Measurements from ENCODE around the gene PCDHA5.
"Not testable (repeated sequence)": the region's sequence is repeated elsewhere in the genome, so short reads cannot be mapped to it uniquely, and the experiment has no call there.

Gene PCDHA5

DNA sequence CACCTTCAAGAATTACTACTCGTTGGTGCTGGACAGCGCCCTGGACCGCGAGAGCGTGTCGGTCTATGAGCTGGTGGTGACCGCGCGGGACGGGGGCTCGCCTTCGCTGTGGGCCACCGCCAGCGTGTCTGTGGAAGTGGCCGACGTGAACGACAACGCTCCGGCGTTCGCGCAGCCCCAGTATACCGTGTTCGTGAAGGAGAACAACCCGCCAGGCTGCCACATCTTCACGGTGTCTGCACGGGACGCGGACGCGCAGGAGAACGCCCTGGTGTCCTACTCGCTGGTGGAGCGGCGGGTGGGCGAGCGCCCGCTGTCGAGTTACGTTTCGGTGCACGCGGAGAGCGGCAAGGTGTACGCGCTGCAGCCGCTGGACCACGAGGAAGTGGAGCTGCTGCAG lies 1.6 kb downstream of the PCDHA5 start:
- in situ Hi-C loops (cut with MboI; ENCODE audit: low sequenced_read_pairs), result not testable (repeated sequence)

DNA sequence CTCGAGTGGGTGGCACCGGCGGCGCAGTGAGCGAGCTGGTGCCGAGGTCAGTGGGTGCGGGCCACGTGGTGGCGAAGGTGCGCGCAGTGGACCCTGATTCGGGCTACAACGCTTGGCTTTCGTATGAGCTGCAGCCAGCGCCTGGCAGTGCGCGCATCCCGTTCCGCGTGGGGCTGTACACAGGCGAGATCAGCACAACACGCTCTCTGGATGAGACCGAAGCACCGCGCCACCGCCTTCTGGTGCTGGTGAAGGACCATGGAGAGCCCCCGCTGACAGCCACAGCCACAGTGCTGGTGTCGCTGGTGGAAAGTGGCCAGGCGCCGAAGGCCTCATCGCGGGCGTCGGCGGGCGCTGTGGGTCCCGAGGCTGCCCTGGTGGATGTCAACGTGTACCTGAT lies 2.1 kb downstream of the PCDHA5 start:
- in situ Hi-C loops (cut with MboI; ENCODE audit: low sequenced_read_pairs), result no loop called here

DNA sequence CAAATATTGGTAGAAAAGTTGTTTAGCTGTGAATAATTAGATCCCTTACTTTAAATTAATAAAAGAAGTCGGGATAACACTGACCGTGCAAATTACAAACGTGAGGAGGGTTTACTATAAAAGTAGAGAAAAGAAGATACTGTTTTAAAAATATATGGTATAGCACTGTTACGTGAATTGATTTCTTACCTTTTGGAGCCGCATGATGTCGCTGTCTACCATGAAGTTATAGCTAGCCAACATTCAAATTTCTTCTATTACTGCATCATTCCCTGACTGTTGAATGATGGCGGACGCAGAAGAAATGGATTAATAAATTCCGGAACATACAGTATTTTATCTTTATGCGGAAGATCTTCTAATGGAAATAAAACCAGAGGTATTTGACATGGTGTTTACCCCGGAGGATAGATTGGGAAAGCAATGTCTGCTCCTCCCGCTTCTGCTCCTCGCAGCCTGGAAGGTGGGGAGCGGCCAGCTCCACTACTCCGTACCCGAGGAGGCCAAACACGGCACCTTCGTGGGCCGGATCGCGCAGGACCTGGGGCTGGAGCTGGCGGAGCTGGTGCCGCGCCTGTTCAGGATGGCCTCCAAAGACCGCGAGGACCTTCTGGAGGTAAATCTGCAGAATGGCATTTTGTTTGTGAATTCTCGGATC lies 6.4 kb downstream of the PCDHA5 start, which contains the start of gene PCDHA6:
TSS of gene PCDHA6 (plus strand) at position 257 of the 658 bp plus-strand sequence. CDS start at position 389, 132 bp downstream.
- in situ Hi-C loops (cut with MboI; ENCODE audit: low sequenced_read_pairs), result no loop called here

DNA sequence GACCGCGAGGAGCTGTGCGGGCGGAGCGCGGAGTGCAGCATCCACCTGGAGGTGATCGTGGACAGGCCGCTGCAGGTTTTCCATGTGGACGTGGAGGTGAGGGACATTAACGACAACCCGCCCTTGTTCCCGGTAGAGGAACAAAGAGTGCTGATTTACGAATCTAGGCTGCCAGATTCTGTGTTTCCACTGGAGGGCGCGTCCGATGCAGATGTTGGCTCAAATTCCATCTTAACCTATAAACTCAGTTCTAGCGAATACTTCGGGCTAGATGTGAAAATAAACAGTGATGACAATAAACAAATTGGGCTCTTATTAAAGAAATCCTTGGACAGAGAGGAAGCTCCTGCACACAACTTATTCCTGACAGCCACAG lies 6.9 kb downstream of the PCDHA5 start:
- in situ Hi-C loops (cut with MboI; ENCODE audit: low sequenced_read_pairs), result no loop called here

DNA sequence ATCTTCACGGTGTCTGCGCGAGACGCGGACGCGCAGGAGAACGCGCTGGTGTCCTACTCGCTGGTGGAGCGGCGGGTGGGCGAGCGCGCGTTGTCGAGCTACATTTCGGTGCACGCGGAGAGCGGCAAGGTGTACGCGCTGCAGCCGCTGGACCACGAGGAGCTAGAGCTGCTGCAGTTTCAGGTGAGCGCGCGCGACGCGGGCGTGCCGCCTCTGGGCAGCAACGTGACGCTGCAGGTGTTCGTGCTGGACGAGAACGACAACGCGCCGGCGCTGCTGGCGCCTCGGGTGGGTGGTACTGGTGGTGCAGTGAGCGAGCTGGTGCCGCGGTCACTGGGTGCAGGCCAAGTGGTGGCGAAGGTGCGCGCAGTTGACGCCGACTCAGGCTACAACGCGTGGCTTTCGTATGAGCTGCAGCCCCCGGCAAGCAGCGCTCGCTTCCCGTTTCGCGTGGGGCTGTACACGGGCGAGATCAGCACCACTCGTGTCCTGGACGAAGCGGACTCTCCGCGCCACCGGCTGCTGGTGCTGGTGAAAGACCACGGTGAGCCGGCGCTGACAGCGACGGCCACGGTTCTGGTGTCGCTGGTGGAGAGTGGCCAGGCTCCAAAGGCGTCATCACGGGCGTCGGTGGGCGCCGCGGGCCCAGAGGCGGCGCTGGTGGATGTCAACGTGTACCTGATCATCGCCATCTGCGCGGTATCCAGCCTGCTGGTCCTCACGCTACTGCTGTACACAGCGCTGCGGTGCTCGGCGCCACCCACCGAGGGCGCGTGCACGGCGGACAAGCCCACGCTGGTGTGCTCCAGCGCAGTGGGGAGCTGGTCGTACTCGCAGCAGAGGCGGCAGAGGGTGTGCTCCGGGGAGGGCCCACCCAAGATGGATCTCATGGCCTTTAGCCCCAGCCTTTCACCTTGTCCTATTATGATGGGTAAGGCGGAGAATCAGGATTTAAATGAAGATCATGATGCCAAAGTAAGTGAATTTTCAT lies 8.4 kb downstream of the PCDHA5 start:
- in situ Hi-C loops (cut with MboI; ENCODE audit: low sequenced_read_pairs), result not testable (repeated sequence)

DNA sequence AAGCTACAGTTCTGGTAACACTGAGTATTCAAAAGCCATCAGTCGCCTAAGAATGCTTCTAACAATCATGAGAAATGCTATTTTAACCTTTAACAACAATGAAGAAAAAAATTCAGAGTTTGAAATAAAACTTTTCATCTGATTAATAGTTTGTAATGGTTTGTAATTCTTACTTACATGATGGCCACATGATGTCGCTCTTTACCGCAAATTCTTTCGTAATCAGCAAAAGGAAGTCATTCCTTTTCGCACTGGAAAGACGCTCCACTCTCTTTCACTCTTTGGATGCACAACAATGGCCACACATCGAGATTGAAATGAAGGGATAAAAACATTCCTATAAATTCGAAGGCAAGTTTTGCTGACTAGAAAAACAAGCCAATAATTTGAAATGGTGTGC lies 12.6 kb downstream of the PCDHA5 start, which contains the start of gene PCDHA7:
TSS of gene PCDHA7 (plus strand) at position 277 of the 400 bp plus-strand sequence. CDS start at position 392, 115 bp downstream.
- in situ Hi-C loops (cut with MboI; ENCODE audit: low sequenced_read_pairs), result no loop called here

DNA sequence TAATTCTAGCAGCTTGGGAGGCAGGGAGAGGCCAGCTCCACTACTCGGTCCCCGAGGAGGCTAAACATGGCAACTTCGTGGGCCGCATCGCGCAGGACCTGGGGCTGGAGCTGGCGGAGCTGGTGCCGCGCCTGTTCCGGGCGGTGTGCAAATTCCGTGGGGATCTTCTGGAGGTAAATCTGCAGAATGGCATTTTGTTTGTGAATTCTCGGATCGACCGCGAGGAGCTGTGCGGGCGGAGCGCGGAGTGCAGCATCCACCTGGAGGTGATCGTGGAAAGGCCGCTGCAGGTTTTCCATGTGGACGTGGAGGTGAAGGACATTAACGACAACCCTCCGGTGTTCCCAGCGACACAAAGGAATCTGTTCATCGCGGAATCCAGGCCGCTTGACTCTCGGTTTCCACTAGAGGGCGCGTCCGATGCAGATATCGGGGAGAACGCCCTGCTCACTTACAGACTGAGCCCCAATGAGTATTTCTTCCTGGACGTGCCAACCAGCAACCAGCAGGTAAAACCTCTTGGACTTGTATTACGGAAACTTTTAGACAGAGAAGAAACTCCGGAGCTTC lies 13.1 kb downstream of the PCDHA5 start:
- in situ Hi-C loops (cut with MboI; ENCODE audit: low sequenced_read_pairs), result not testable (repeated sequence)

DNA sequence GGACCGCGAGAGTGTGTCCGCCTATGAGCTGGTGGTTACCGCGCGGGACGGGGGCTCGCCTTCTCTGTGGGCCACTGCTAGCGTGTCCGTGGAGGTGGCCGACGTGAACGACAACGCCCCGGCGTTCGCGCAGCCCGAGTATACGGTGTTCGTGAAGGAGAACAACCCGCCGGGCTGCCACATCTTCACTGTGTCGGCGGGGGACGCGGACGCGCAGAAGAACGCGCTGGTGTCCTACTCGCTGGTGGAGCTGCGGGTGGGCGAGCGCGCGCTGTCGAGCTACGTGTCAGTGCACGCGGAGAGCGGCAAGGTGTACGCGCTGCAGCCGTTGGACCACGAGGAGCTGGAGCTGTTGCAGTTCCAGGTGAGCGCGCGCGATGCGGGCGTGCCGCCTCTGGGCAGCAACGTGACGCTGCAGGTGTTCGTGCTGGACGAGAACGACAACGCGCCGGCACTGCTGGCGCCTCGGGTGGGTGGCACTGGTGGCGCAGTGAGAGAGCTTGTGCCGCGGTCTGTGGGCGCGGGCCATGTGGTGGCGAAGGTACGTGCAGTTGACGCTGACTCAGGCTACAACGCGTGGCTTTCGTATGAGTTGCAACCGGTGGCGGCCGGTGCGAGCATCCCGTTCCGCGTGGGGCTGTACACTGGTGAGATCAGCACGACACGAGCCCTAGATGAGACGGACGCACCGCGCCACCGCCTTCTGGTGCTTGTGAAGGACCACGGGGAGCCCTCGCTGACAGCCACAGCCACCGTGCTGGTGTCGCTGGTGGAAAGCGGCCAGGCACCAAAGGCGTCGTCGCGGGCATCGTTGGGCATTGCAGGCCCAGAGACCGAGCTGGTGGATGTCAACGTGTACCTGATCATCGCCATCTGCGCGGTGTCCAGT lies 14.5 kb downstream of the PCDHA5 start:
- in situ Hi-C loops (cut with MboI; ENCODE audit: low sequenced_read_pairs), result no loop called here

DNA sequence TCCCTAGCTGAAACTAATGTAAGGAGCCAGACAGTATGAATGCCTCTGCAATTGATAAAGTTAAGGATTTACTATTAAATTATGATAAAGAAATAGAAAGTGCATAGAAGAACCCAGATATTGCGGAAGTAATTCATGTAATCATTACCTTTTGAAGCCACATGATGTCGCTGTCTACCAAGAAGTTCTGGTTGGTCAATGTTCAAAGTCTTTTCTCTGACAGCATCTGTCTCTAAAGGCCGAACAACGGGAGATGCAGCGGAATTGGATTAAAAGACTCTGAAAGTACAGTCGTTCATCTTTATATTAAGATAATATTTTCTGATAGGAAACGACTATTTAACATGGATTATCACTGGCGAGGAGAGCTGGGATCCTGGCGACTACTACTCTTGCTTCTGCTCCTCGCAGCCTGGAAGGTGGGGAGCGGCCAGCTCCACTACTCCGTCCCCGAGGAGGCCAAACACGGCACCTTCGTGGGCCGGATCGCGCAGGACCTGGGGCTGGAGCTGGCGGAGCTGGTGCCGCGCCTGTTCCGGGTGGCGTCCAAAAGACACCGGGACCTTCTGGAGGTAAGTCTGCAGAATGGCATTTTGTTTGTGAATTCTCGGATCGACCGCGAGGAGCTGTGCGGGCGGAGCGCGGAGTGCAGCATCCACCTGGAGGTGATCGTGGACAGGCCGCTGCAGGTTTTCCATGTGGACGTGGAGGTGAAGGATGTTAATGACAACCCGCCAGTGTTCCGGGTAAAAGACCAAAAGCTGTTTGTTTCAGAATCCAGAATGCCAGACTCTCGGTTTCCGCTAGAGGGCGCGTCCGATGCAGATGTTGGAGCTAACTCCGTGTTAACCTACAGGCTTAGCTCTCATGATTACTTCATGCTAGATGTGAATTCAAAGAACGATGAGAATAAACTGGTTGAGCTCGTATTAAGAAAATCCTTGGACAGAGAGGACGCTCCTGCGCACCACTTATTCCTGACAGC lies 19.9 kb downstream of the PCDHA5 start, which contains the start of gene PCDHA8:
TSS of gene PCDHA8 (plus strand) at position 210 of the 985 bp plus-strand sequence. CDS start at position 345, 135 bp downstream.
- in situ Hi-C loops (cut with MboI; ENCODE audit: low sequenced_read_pairs), result no loop called here

DNA sequence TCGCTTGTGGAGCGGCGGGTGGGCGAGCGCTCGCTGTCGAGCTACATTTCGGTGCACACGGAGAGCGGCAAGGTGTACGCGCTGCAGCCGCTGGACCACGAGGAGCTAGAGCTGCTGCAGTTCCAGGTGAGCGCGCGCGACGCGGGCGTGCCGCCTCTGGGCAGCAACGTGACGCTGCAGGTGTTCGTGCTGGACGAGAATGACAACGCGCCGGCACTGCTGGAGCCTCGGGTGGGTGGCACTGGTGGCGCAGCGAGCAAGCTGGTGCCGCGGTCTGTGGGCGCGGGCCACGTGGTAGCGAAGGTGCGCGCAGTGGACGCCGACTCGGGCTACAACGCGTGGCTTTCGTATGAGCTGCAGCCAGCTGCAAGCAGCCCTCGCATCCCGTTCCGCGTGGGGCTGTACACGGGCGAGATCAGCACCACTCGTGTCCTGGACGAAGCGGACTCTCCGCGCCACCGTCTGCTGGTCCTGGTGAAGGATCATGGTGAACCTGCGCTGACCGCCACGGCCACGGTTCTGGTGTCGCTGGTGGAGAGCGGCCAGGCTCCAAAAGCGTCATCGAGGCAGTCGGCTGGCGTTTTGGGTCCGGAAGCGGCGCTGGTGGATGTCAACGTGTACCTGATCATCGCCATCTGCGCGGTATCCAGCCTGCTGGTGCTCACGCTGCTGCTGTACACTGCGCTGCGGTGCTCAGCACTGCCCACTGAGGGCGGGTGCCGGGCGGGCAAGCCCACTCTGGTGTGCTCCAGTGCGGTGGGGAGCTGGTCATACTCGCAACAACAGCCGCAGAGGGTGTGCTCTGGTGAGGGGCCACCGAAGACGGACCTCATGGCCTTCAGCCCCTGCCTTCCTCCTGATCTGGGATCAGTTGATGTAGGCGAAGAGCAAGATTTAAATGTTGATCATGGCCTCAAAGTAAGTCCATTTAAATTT lies 21.7 kb downstream of the PCDHA5 start:
- in situ Hi-C loops (cut with MboI; ENCODE audit: low sequenced_read_pairs), result no loop called here

DNA sequence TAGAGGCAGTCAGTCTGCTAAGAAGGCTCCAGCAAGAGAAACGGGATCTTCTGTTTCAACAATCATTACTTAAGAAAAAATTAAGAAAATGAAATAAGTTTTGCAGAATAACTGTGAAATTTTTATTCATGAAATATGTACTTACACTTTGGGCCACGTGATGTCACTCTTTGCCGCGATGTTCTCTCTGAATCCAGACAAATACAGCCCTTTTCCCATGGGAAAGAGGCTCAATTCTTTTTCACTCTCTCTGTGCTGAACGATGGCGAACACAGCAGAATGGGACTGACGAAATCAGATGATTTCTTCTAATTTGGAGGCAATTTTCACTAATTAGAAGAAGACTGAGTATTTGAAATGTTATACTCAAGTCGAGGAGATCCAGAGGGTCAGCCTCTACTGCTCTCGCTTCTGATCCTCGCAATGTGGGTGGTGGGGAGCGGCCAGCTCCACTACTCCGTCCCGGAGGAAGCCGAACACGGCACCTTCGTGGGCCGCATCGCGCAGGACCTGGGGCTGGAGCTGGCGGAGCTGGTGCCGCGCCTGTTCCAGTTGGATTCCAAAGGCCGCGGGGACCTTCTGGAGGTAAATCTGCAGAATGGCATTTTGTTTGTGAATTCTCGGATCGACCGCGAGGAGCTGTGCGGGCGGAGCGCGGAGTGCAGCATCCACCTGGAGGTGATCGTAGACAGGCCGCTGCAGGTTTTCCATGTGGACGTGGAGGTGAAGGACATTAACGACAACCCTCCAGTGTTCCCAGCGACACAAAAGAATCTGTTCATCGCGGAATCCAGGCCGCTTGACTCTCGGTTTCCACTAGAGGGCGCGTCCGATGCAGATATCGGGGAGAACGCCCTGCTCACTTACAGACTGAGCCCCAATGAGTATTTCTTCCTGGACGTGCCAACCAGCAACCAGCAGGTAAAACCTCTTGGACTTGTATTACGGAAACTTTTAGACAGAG lies 27.0 kb downstream of the PCDHA5 start, which contains the start of gene PCDHA9:
TSS of gene PCDHA9 (plus strand) at position 244 of the 964 bp plus-strand sequence. CDS start at position 358, 114 bp downstream.
- in situ Hi-C loops (cut with MboI; ENCODE audit: low sequenced_read_pairs), result not testable (repeated sequence)

DNA sequence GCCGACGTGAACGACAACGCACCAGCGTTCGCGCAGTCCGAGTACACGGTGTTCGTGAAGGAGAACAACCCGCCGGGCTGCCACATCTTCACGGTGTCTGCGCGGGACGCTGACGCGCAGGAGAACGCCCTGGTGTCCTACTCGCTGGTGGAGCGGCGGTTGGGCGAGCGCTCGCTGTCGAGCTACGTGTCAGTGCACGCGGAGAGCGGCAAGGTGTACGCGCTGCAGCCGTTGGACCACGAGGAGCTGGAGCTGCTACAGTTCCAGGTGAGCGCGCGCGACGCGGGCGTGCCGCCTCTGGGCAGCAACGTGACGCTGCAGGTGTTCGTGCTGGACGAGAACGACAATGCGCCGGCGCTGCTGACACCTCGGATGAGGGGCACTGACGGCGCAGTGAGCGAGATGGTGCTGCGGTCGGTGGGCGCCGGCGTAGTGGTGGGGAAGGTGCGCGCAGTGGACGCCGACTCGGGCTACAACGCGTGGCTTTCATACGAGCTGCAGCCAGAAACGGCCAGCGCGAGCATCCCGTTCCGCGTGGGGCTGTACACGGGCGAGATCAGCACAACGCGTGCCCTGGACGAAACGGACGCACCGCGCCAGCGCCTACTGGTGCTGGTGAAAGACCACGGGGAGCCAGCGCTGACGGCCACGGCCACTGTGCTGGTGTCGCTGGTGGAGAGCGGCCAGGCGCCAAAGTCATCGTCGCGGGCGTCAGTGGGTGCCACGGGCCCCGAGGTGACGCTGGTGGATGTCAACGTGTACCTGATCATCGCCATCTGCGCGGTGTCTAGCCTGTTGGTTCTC lies 28.6 kb downstream of the PCDHA5 start:
- in situ Hi-C loops (cut with MboI; ENCODE audit: low sequenced_read_pairs), result not testable (repeated sequence)

DNA sequence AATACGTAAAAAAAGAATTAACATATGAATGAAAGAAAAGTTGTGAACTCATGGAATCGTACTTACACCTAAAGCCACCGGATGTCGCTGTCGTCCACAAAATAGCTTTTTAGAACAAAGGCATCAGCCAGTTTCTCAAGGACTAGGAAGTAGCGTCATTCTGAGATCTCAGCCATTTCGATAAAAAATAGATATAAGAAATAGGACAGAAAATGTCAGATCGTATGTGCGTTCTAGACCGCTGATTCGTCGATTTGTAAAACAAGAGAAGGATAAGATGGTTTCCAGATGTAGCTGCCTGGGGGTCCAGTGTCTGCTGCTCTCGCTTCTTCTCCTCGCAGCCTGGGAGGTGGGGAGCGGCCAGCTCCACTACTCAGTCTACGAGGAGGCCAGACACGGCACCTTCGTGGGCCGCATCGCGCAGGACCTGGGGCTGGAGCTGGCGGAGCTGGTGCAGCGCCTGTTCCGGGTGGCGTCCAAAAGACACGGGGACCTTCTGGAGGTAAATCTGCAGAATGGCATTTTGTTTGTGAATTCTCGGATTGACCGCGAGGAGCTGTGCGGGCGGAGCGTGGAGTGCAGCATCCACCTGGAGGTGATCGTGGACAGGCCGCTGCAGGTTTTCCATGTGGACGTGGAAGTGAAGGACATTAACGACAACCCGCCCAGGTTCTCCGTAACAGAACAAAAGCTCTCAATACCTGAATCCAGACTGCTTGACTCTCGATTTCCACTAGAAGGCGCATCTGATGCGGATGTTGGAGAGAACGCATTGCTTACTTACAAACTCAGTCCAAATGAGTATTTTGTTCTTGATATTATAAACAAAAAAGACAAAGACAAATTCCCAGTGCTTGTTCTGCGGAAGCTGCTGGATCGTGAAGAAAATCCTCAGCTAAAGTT lies 34.6 kb downstream of the PCDHA5 start, which contains the start of gene PCDHA10:
TSS of gene PCDHA10 (plus strand) at position 126 of the 903 bp plus-strand sequence. CDS start at position 278, 152 bp downstream.
- in situ Hi-C loops (cut with MboI; ENCODE audit: low sequenced_read_pairs), result no loop called here

DNA sequence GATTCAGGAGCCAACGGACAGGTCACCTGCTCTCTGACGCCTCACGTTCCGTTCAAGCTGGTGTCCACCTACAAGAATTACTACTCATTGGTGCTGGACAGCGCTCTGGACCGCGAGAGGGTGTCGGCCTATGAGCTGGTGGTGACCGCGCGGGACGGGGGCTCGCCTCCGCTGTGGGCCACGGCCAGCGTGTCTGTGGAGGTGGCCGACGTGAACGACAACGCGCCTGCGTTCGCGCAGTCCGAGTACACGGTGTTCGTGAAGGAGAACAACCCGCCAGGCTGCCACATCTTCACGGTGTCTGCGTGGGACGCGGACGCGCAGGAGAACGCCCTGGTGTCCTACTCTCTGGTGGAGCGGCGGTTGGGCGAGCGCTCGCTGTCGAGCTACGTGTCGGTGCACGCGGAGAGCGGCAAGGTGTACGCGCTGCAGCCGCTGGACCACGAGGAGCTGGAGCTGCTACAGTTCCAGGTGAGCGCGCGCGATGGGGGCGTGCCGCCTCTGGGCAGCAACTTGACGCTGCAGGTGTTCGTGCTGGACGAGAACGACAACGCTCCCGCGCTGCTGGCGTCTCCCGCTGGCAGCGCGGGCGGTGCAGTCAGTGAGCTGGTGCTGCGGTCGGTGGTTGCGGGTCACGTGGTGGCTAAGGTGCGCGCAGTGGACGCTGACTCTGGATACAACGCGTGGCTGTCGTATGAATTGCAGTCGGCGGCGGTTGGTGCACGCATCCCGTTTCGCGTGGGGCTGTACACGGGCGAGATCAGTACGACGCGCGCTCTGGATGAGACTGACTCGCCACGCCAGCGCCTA lies 36.0 kb downstream of the PCDHA5 start:
- in situ Hi-C loops (cut with MboI; ENCODE audit: low sequenced_read_pairs), result no loop called here

Data from HL-60/S4 treated with retinoic acid at 250 ng/mL for 4 days and 3 days (cell line).